Measurements from ENCODE around the gene CHRNA9.
"Not testable (repeated sequence)": the region's sequence is repeated elsewhere in the genome, so short reads cannot be mapped to it uniquely, and the experiment has no call there.

The CHRNA9 gene

DNA sequence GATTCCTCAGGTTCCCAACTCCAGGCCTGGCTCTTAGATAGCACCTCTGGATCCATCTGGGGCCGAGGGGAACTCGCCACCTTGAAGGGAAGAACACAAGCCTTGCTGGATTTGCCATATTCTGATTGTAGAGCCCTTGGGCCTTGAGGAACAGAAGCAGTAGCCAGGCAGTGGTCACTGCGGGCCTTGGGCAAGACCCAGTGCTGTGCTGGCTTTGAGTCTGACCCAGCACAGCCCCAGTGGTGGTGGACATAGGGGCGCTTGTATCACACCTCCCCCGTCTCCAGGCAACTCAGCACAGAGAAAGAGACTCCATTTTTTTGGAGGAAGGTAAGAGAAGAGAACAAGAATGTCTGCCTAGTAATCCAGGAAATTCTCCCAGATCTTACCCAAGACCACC is 45.5 kb downstream of the CHRNA9 start:
- H3K4me1 Mint-ChIP-seq: peaks cover 7% of the 10 kb centered on the region
- TF ChIP-seq, protein P1, sequence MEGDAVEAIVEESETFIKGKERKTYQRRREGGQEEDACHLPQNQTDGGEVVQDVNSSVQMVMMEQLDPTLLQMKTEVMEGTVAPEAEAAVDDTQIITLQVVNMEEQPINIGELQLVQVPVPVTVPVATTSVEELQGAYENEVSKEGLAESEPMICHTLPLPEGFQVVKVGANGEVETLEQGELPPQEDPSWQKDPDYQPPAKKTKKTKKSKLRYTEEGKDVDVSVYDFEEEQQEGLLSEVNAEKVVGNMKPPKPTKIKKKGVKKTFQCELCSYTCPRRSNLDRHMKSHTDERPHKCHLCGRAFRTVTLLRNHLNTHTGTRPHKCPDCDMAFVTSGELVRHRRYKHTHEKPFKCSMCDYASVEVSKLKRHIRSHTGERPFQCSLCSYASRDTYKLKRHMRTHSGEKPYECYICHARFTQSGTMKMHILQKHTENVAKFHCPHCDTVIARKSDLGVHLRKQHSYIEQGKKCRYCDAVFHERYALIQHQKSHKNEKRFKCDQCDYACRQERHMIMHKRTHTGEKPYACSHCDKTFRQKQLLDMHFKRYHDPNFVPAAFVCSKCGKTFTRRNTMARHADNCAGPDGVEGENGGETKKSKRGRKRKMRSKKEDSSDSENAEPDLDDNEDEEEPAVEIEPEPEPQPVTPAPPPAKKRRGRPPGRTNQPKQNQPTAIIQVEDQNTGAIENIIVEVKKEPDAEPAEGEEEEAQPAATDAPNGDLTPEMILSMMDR (IDR thresholded peaks at IDR 0.05): no peak
- no peaks in the 10 kb centered on the region for H3K36me3 Mint-ChIP-seq (ENCODE audit: low read depth)
- H3K4me3 Mint-ChIP-seq: no peak overlapping the region
- DNase-seq: no peak
- no peaks in the 10 kb centered on the region for H3K9me3 Mint-ChIP-seq
- H3K27ac Mint-ChIP-seq: no peak overlapping the region
- H3K27me3 Mint-ChIP-seq (ENCODE audit: low read depth, poor library complexity): peaks cover 8% of the 10 kb centered on the region

DNA sequence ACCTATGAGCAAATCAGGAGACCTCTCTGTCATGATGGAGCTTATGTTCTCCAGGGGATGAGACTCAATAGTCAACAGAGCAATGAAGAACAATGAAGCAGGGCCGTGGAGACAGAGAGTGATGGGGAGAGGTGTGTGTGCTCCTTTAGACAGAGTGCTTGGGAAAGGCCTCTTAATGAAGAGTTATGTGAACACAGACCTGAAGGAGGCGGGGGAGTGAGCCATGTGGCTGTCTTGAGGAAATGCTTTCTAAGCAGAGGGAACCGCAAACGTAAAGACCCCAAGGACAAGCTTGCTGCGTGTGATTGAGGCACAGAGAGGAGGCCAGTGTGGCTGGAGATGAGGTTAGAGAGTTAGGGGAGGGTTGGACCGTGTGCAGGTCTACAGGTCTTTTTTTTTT is 53.1 kb downstream of the CHRNA9 start:
- H3K36me3 Mint-ChIP-seq (ENCODE audit: low read depth): no peaks in the 10 kb centered on the region
- peak; percentile 19 for DNase-seq
- peaks cover 37% of the 10 kb centered on the region for H3K4me1 Mint-ChIP-seq
- TF ChIP-seq, protein P1 (IDR thresholded peaks at IDR 0.05): no peak
- H3K27me3 Mint-ChIP-seq (ENCODE audit: low read depth, poor library complexity): no peaks in the 10 kb centered on the region
- no peaks in the 10 kb centered on the region for H3K9me3 Mint-ChIP-seq
- peak overlapping the region; percentile 29 for H3K4me3 Mint-ChIP-seq
- peak overlapping the region; percentile 24 for H3K27ac Mint-ChIP-seq

DNA sequence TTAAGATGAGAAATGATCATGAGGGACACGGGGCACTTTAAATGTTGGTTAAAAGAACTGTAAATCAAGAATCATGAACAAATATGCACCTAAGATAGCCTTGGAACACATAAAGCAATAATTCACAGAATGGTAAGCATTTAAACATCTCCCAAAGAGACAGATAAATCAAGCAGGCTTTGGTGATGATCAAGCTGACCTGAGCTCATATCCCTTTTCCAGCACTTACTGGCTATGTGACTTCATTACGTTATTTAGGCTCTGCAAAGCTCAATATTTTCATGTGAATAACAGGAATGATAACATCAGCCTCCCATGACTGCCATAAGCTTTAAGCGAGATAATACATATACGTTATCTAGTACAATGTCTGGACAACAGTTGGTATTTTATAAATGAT is 54.9 kb downstream of the CHRNA9 start:
- TF ChIP-seq, protein P1 (IDR thresholded peaks at IDR 0.05): no peak
- H3K27me3 Mint-ChIP-seq (ENCODE audit: low read depth, poor library complexity): peaks cover 3% of the 10 kb centered on the region

DNA sequence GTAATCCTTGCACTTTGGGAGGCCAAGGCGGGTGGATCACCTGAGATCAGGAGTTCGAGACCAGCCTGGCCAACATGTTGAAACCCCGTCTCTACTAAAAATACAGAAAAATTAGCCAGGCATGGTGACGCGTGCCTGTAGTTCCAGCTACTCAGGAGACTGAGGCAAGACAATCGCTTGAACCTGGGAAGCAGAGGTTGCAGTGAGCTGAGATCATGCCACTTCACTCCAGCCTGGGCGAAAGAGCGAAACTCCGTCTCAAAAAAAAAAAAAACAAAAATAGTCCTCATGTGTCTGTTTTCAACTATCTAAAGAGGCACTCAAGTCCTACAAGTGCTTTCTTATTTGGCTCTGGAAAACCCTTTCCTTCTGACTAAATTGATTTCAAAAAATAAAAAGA is 57.1 kb downstream of the CHRNA9 start:
- H3K4me3 Mint-ChIP-seq; H3K27ac Mint-ChIP-seq; H3K36me3 Mint-ChIP-seq (ENCODE audit: low read depth); DNase-seq; H3K27me3 Mint-ChIP-seq (ENCODE audit: low read depth, poor library complexity); H3K9me3 Mint-ChIP-seq: not testable (repeated sequence)
- peaks cover 60% of the 10 kb centered on the region for H3K4me1 Mint-ChIP-seq

More for the DNA sequence above, 54.9 kb downstream of the CHRNA9 start:
- no peak overlapping the region for H3K4me3 Mint-ChIP-seq
- no peaks in the 10 kb centered on the region for H3K9me3 Mint-ChIP-seq
- no peak overlapping the region for H3K27ac Mint-ChIP-seq
- H3K36me3 Mint-ChIP-seq (ENCODE audit: low read depth): no peaks in the 10 kb centered on the region
- no peak for DNase-seq
- peaks cover 51% of the 10 kb centered on the region for H3K4me1 Mint-ChIP-seq

DNA sequence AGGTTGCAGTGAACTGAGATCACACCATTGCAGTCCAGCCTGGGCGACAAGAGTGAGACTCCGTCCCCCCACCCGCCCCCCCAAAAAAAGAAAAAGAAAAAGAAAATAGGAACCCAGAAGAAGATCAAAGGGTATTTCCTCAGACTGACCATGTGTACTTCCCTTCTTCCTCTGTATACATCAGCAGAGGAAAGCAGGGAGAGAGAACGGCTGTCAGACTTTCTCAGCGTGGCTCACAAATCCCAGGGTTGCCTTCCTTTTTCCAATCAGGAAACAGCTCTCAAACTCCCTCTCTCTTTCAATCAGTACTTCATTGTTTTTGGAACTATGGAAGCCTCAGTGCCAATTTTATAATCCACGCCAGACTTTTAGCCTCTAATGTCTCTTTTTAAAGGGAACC is 59.1 kb downstream of the CHRNA9 start:
- H3K27ac Mint-ChIP-seq: peak overlapping the region; percentile 14
- H3K9me3 Mint-ChIP-seq: no peaks in the 10 kb centered on the region
- H3K4me3 Mint-ChIP-seq: no peak overlapping the region
- DNase-seq: no peak
- no peaks in the 10 kb centered on the region for H3K36me3 Mint-ChIP-seq (ENCODE audit: low read depth)
- TF ChIP-seq, protein P1 (IDR thresholded peaks at IDR 0.05): no peak
- H3K4me1 Mint-ChIP-seq: peaks cover 56% of the 10 kb centered on the region
- H3K27me3 Mint-ChIP-seq (ENCODE audit: low read depth, poor library complexity): peaks cover 3% of the 10 kb centered on the region

DNA sequence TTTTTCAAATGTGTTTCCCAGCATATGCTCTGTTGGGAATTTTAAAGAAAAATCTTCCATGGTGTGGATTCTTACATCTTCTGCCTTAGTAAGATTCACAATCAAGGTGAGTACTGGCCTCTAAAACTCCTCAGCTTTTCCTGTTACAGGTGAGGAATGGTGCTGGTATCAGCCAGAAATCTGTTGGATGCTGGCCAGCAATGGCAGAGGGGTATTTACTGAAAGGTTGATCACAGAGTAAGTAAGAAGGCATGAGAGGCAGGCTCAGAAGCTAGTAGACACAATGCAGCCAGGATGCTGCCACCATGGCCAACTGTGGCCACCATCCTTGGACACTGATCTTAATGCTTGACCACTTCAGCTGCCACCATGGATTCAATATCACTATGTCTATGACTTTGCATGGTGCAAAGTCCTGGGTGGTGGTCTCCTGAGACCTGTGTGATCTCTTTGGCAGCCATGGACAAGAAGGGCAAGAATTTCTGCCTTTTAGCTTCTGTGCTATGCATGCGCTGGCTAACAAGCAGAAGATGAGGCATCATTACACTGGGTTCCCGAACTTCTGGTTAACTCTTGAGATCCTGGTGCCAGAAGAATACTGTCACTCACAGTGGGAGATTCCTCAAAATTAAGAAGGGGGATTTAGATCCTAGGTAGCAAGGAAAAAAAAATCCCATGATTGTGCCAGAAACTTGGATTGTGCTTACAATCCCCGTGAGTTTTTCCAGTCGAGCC is 60.2 kb downstream of the CHRNA9 start:
- Mint-ChIP-seq H3K27ac (peak overlapping the region; percentile 87), H3K27me3 (ENCODE audit: low read depth, poor library complexity) (peaks cover 3% of the 10 kb centered on the region), H3K36me3 (ENCODE audit: low read depth) (no peaks in the 10 kb centered on the region)

More for the DNA sequence above, 60.2 kb downstream of the CHRNA9 start:
- Mint-ChIP-seq H3K4me1 (peaks cover 67% of the 10 kb centered on the region), H3K9me3 (no peaks in the 10 kb centered on the region), H3K4me3 (peak overlapping the region; percentile 30)
- TF ChIP-seq, protein P1 (IDR thresholded peaks at IDR 0.05): no peak
- no peak for DNase-seq

Data from nephron progenitor cell (in vitro differentiated cells).